Measurements from ENCODE around the gene PDAP1. TPM values are rescaled to one million over a fixed set of nuclear protein-coding genes. Genes with fewer than 3 reads are reported as not detected.
A peak's percentile ranks its signal among the peaks of the same experiment; 100 is the strongest.
"Not testable (repeated sequence)": the region's sequence is repeated elsewhere in the genome, so short reads cannot be mapped to it uniquely, and the experiment has no call there.

Gene PDAP1
- total RNA-seq, 1 donor from 2014 or later = 160 TPM

GRCh38 chr7:99440195-99440594 is 31.8 kb upstream of the PDAP1 start:
- Mint-ChIP-seq H3K4me3 (peak overlapping the region; percentile 98), H3K36me3 (ENCODE audit: low read depth) (peaks cover 27% of the 10 kb centered on the region), H3K4me1 (ENCODE audit: low read depth) (peaks cover 28% of the 10 kb centered on the region), H3K9me3 (no peaks in the 10 kb centered on the region), H3K27me3 (ENCODE audit: insufficient read depth) (no peaks in the 10 kb centered on the region), H3K27ac (peak overlapping the region; percentile 83)
- intact Hi-C loops (cut with micrococcal nuclease) = no loop called here
- DNase-seq (ENCODE audit: low spot score) = no peak

- H3K27ac Mint-ChIP-seq = peak within 1 kb of the TSS; percentile 88
- intact Hi-C loops (cut with micrococcal nuclease) = loop anchor here (1.0 to 2.0 kb wide), 8 partner anchors 27 to 576 kb away; partner anchors contain the start of genes ATP5MF, ZKSCAN1, ZKSCAN5 and ZNF789
- no peaks in the 10 kb centered on the region for H3K9me3 Mint-ChIP-seq
Observed at GRCh38 chr7:99438573-99439480, 30.4 kb upstream of the PDAP1 start, which contains the start of the genes CPSF4 and PTCD1. Gene CPSF4, plus strand, starts transcription at chr7:99438943. Its CDS starts 140 bp downstream, at chr7:99439083. Gene PTCD1, minus strand, starts transcription at chr7:99438798. Its CDS starts 3,556 bp downstream, at chr7:99435242.

GRCh38 chr7:99437946-99438572 is 29.7 kb upstream of the PDAP1 start:
- peaks cover 24% of the 10 kb centered on the region for H3K4me1 Mint-ChIP-seq (ENCODE audit: low read depth)
- peaks cover 19% of the 10 kb centered on the region for H3K36me3 Mint-ChIP-seq (ENCODE audit: low read depth)
- no peak overlapping the region for H3K27ac Mint-ChIP-seq
- DNase-seq (ENCODE audit: low spot score) = no peak
- H3K4me3 Mint-ChIP-seq = peak overlapping the region; percentile 98
- no peaks in the 10 kb centered on the region for H3K9me3 Mint-ChIP-seq
- intact Hi-C loops (cut with micrococcal nuclease) = loop anchor here (1.0 to 2.0 kb wide), 6 partner anchors 29 to 577 kb away; partner anchors contain the start of genes ZKSCAN1, ZKSCAN5 and ZNF789
- H3K27me3 Mint-ChIP-seq (ENCODE audit: insufficient read depth) = no peaks in the 10 kb centered on the region

More at GRCh38 chr7:99438573-99439480, 30.4 kb upstream of the PDAP1 start, which contains the start of the genes CPSF4 and PTCD1:
- no peaks in the 10 kb centered on the region for H3K27me3 Mint-ChIP-seq (ENCODE audit: insufficient read depth)
- peak; percentile 91 for DNase-seq (ENCODE audit: low spot score)
- peak within 1 kb of the TSS; percentile 98 for H3K4me3 Mint-ChIP-seq
- H3K36me3 Mint-ChIP-seq (ENCODE audit: low read depth) = peaks cover 19% of the 10 kb centered on the region
- H3K4me1 Mint-ChIP-seq (ENCODE audit: low read depth) = peaks cover 28% of the 10 kb centered on the region

DNA sequence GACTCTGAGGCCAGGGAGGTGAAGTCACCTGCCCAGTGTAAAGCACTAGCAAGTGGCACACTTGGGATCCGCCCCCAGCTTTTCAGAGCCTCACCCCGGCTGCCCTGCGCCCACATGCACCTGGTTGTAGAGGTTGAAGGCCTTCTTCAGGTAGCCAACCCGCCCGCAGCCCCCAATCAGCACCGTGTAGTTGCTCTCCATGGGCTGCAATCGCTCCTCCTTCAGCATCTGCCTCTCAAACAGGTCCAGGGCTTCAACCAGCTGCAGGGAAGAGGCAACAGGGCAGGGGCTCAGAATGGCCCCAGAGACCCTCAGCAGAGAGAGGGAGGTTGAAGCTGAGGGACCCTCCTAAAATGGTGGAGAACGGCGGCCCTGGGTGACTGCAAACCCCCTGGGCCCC is 24.8 kb upstream of the PDAP1 start:
- no peaks in the 10 kb centered on the region for H3K27me3 Mint-ChIP-seq (ENCODE audit: insufficient read depth)

DNA sequence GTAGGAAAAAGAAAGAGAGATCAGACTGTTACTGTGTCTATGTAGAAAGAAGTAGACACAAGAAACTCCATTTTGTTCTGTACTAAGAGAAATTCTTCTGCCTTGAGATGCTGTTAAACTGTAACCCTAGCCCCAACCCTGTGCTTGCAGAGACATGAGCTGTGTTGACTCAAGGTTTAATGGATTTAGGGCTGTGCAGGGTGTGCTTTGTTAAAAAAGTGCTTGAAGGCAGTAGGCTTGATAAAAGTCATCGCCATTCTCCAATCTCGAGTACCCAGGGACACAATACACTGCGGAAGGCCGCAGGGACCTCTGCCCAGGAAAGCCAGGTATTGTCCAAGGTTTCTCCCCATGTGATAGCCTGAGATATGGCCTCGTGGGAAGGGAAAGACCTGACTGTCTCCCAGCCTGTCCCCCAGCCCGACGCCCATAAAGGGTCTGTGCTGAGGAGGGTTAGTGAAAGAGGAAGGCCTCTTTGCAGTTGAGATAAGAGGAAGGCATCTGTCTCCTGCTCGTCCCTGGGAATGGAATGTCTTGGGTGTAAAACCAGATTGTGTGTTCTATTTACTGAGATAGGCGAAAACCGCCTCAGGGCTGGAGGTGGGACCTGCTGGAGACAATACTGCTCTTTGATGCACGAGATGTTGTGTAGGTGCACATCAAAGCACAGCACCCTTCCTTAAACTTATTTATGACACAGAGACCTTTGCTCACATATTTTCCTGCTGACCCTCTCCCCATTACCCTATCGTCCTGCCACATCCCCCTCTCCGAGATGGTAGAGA is 23.6 kb upstream of the PDAP1 start:
- H3K9me3 Mint-ChIP-seq; DNase-seq (ENCODE audit: low spot score); H3K27me3 Mint-ChIP-seq (ENCODE audit: insufficient read depth); intact Hi-C loops (cut with micrococcal nuclease); H3K4me1 Mint-ChIP-seq (ENCODE audit: low read depth); H3K4me3 Mint-ChIP-seq; H3K27ac Mint-ChIP-seq: not testable (repeated sequence)
- H3K36me3 Mint-ChIP-seq (ENCODE audit: low read depth) = peaks cover 27% of the 10 kb centered on the region

More for the DNA sequence above, 24.8 kb upstream of the PDAP1 start:
- DNase-seq (ENCODE audit: low spot score) = no peak
- Mint-ChIP-seq H3K4me1 (ENCODE audit: low read depth) (no peaks in the 10 kb centered on the region), H3K4me3 (no peak overlapping the region), H3K27ac (no peak overlapping the region), H3K36me3 (ENCODE audit: low read depth) (peaks cover 24% of the 10 kb centered on the region), H3K9me3 (no peaks in the 10 kb centered on the region)
- intact Hi-C loops (cut with micrococcal nuclease) = no loop called here

DNA sequence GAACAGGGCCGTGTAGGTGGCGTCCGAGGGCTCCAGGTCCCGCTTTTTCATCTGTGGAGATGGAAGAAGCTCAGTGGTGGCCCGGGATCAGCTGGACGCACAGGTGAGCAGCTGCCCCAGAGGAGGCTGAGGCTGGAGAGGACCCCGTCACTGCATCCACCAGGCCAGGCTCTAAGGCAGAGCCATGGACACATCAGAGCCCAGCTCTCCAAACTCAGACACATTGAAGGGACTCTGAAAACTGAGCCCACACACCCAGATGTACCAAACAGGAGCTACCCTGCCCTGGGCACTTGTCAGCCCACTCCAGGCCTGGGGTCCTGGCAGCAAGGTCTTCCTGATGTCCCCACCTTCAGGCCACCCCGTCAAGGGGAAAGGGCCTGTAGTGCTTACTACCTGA is 21.4 kb upstream of the PDAP1 start:
- Mint-ChIP-seq H3K4me3 (no peak overlapping the region), H3K27ac (no peak overlapping the region), H3K36me3 (ENCODE audit: low read depth) (peaks cover 25% of the 10 kb centered on the region), H3K4me1 (ENCODE audit: low read depth) (no peaks in the 10 kb centered on the region), H3K27me3 (ENCODE audit: insufficient read depth) (no peaks in the 10 kb centered on the region), H3K9me3 (no peaks in the 10 kb centered on the region)
- no peak for DNase-seq (ENCODE audit: low spot score)
- intact Hi-C loops (cut with micrococcal nuclease) = no loop called here

GRCh38 chr7:99428972-99429566 is 20.7 kb upstream of the PDAP1 start:
- no peaks in the 10 kb centered on the region for H3K9me3 Mint-ChIP-seq
- no peak overlapping the region for H3K27ac Mint-ChIP-seq

GRCh38 chr7:99424932-99425730 is 16.7 kb upstream of the PDAP1 start:
- no peaks in the 10 kb centered on the region for H3K4me1 Mint-ChIP-seq (ENCODE audit: low read depth)
- H3K4me3 Mint-ChIP-seq = no peak overlapping the region
- no peak for DNase-seq (ENCODE audit: low spot score)
- peaks cover 24% of the 10 kb centered on the region for H3K36me3 Mint-ChIP-seq (ENCODE audit: low read depth)
- H3K9me3 Mint-ChIP-seq = no peaks in the 10 kb centered on the region
- no peak overlapping the region for H3K27ac Mint-ChIP-seq
- H3K27me3 Mint-ChIP-seq (ENCODE audit: insufficient read depth) = no peaks in the 10 kb centered on the region
- intact Hi-C loops (cut with micrococcal nuclease) = no loop called here

More at GRCh38 chr7:99428972-99429566, 20.7 kb upstream of the PDAP1 start:
- intact Hi-C loops (cut with micrococcal nuclease) = no loop called here
- Mint-ChIP-seq H3K4me3 (no peak overlapping the region), H3K27me3 (ENCODE audit: insufficient read depth) (no peaks in the 10 kb centered on the region), H3K36me3 (ENCODE audit: low read depth) (peaks cover 25% of the 10 kb centered on the region), H3K4me1 (ENCODE audit: low read depth) (no peaks in the 10 kb centered on the region)
- no peak for DNase-seq (ENCODE audit: low spot score)

DNA sequence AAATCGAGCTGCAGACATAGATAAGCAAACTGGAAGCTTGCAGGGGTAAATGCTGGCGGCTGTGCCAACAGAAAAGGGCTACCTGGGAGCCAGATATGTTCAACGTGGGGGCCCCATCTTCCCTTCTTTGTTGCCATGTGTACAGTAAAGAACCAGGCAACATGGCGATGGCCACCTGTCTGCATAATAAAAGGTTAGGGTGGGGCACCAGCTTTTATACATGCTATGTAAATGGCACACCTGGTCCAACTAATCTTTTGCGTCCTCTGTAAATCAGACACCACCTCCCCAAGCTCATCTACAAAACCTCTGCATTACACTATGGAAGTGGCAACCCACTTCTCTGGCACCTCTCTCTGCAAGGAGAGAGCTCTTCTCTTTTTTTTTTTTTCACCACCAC is 14.2 kb upstream of the PDAP1 start:
- Mint-ChIP-seq H3K4me3 (no peak overlapping the region), H3K9me3 (no peaks in the 10 kb centered on the region), H3K36me3 (ENCODE audit: low read depth) (peaks cover 18% of the 10 kb centered on the region), H3K4me1 (ENCODE audit: low read depth) (no peaks in the 10 kb centered on the region), H3K27ac (no peak overlapping the region), H3K27me3 (ENCODE audit: insufficient read depth) (no peaks in the 10 kb centered on the region)
- DNase-seq (ENCODE audit: low spot score) = no peak
- intact Hi-C loops (cut with micrococcal nuclease) = no loop called here

DNA sequence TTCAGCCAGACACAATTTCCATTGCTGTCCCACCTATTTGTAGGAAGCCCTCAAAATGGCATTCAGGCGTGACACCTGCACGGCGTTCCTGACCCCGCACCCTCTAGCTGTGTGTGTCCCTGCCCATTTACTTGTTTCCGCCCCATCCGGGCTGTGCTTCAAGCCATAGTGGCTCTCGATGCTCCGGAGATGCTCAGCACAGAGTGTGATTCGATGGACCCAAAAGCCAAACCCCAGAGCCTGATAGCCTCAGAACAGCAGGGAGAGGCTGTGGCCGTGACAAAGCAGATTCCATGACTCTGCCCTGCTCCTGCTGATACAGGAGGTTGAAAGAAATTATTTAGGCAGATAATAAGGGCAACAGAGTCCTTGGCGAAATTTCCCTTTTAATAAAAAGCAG is 13.8 kb upstream of the PDAP1 start:
- peaks cover 22% of the 10 kb centered on the region for H3K36me3 Mint-ChIP-seq (ENCODE audit: low read depth)
- H3K4me1 Mint-ChIP-seq (ENCODE audit: low read depth) = no peaks in the 10 kb centered on the region
- no peaks in the 10 kb centered on the region for H3K27me3 Mint-ChIP-seq (ENCODE audit: insufficient read depth)
- H3K27ac Mint-ChIP-seq = no peak overlapping the region
- H3K9me3 Mint-ChIP-seq = no peaks in the 10 kb centered on the region
- intact Hi-C loops (cut with micrococcal nuclease) = no loop called here
- no peak overlapping the region for H3K4me3 Mint-ChIP-seq
- DNase-seq (ENCODE audit: low spot score) = no peak

DNA sequence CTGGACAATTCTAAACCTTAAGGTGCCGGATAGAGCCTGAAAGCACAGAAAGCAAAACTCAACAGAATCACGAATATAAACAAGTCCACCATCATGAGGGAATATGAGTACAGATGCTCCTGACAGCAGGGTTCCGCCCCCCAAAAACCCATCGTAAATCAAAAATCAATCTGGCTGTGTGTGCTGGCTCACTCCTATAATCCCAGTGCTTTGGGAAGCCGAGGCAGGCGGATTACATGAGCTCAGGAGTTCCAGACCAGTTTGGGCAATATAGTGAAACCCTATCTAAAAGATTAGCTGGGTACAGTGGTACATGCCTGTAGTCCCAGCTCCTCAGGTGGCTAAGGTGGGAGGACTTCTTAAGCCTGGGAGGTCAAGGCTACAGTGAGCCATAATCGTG is 12.6 kb upstream of the PDAP1 start:
- Mint-ChIP-seq H3K36me3 (ENCODE audit: low read depth) (peaks cover 30% of the 10 kb centered on the region), H3K27ac (no peak overlapping the region), H3K4me1 (ENCODE audit: low read depth) (peaks cover 3% of the 10 kb centered on the region), H3K9me3 (no peaks in the 10 kb centered on the region), H3K4me3 (no peak overlapping the region), H3K27me3 (ENCODE audit: insufficient read depth) (no peaks in the 10 kb centered on the region)
- DNase-seq (ENCODE audit: low spot score) = no peak
- intact Hi-C loops (cut with micrococcal nuclease) = no loop called here

All from activated T-helper 1 cell treated with anti-CD3 and anti-CD28 coated beads, Interleukin-12 subunit alpha, Interleukin-12 subunit beta, Interleukin-2, Interleukin-4 antibody, amounts not matched to agents 30 ng/mL and 10 ng/mL and 1 ng/mL, durations not matched to agents 14 hours and 24 hours and 36 hours (primary cell).